ENCODE results near the gene CCAR1. TPM values are rescaled to one million over a fixed set of nuclear protein-coding genes. Genes with fewer than 3 reads are reported as not detected.
"Not testable (repeated sequence)": the region's sequence is repeated elsewhere in the genome, so short reads cannot be mapped to it uniquely, and the experiment has no call there.

CCAR1 gene
- total and polyA plus RNA-seq, 2 of the 13 experiments (the other 11 are each of a cell fraction or from before 2014, with no cell fraction given), result 74.5 to 81.6 TPM

GRCh38 chr10:68734349-68734748 is 13.3 kb downstream of the CCAR1 start:
- no TSS peak for BruUV-seq (replicated peaks)
- H2AFZ ChIP-seq (ENCODE audit: low read length), result no peak overlapping the region
- no peak for TF ChIP-seq NCOA2 (CRISPR knock-in tag; IDR thresholded peaks at IDR 0.05)
- no peak for TF ChIP-seq HDAC6 (IDR thresholded peaks at IDR 0.05; ENCODE audit: low read depth, low read length)
- TF ChIP-seq, protein P1, sequence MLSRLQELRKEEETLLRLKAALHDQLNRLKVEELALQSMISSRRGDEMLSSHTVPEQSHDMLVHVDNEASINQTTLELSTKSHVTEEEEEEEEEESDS (CRISPR knock-in tag; IDR thresholded peaks at IDR 0.05; ENCODE audit: borderline replicate concordance), result no peak
- DNase-seq (ENCODE audit: low spot score), result no peak
- H3K4me3 ChIP-seq (replicated peaks in 1 of 3; ENCODE audit: insufficient read depth in 1 of 3, low read depth in 2 of 3, low read length in 3 of 3), result no peak overlapping the region
- FAIRE-seq, result no peak
- H4K20me1 ChIP-seq (ENCODE audit: insufficient read depth, low read length), result no peaks in the 10 kb centered on the region
- peaks cover 10% of the 10 kb centered on the region for H3K79me2 ChIP-seq (ENCODE audit: insufficient read depth, low read length)
- no peak overlapping the region for H3K9ac ChIP-seq (ENCODE audit: insufficient read depth, low read depth, low read length)
- H3K4me1 ChIP-seq (ENCODE audit: insufficient read depth, low read length), result peaks cover 24% of the 10 kb centered on the region
- WGBS (ENCODE audit: low lambda C conversion rate), result 97% methylated on average over 7 of the region's 7 CpGs
- no peak for ATAC-seq
- ChIA-PET POLR2A (no interaction called here), CTCF (ENCODE audit: low intra/inter-chr PET ratio, low total read pairs) (no interaction called here)
- intact Hi-C loops (cut with micrococcal nuclease; ENCODE audit: unreplicated experiment), result no loop called here
- no peak overlapping the region for H3K27ac ChIP-seq (ENCODE audit: extremely low read length, insufficient read depth, low read length)
- H3K36me3 ChIP-seq (replicated peaks in 1 of 2; ENCODE audit: control insufficient read depth in 1 of 2, insufficient read depth in 2 of 2, low read length in 2 of 2), result peaks cover 19 to 69% of the 10 kb centered on the region in 2 experiments
- H3K27me3 ChIP-seq (ENCODE audit: control insufficient read depth in 1 of 2, insufficient read depth in 2 of 2, low read length in 2 of 2), result no peaks in the 10 kb centered on the region
- no peaks in the 10 kb centered on the region for H3K9me3 ChIP-seq (ENCODE audit: low read length)
- no peak overlapping the region for H3K4me2 ChIP-seq (ENCODE audit: low read depth, low read length)
- in situ Hi-C loops (cut with HindIII; ENCODE audit: extremely low pct_ligation_motif_present, low pct_unique_long_range_greater_than_20kb), result no loop called here

GRCh38 chr10:68735119-68735518 is 14.1 kb downstream of the CCAR1 start:
- CTCF ChIA-PET (ENCODE audit: low intra/inter-chr PET ratio, low total read pairs), result no interaction called here
- in situ Hi-C loops (cut with HindIII; ENCODE audit: extremely low pct_ligation_motif_present, low pct_unique_long_range_greater_than_20kb) (no loop called here), intact Hi-C loops (cut with micrococcal nuclease; ENCODE audit: unreplicated experiment) (no loop called here)
- Histone ChIP-seq H3K9me3 (ENCODE audit: low read length) (no peaks in the 10 kb centered on the region), H3K4me3 (replicated peaks in 1 of 3; ENCODE audit: insufficient read depth in 1 of 3, low read depth in 2 of 3, low read length in 3 of 3) (no peak overlapping the region), H2AFZ (ENCODE audit: low read length) (no peak overlapping the region), H3K27ac (ENCODE audit: extremely low read length, insufficient read depth, low read length) (peak overlapping the region; percentile 3), H3K4me2 (ENCODE audit: low read depth, low read length) (no peak overlapping the region), H3K9ac (ENCODE audit: insufficient read depth, low read depth, low read length) (no peak overlapping the region), H3K36me3 (replicated peaks in 1 of 2; ENCODE audit: control insufficient read depth in 1 of 2, insufficient read depth in 2 of 2, low read length in 2 of 2) (peaks cover 19 to 73% of the 10 kb centered on the region in 2 experiments), H3K79me2 (ENCODE audit: insufficient read depth, low read length) (peaks cover 10% of the 10 kb centered on the region), H3K27me3 (ENCODE audit: control insufficient read depth in 1 of 2, insufficient read depth in 2 of 2, low read length in 2 of 2) (no peaks in the 10 kb centered on the region), H3K4me1 (ENCODE audit: insufficient read depth, low read length) (peaks cover 24% of the 10 kb centered on the region), H4K20me1 (ENCODE audit: insufficient read depth, low read length) (no peaks in the 10 kb centered on the region)
- WGBS (ENCODE audit: low lambda C conversion rate), result 79% methylated on average over 5 of the region's 6 CpGs
- no peak for DNase-seq (ENCODE audit: low spot score)
- no TSS peak for BruUV-seq (replicated peaks)
- ATAC-seq, result no peak
- POLR2A ChIA-PET, result no interaction called here
- no peak for TF ChIP-seq ZNF20 (CRISPR knock-in tag; IDR thresholded peaks at IDR 0.05)
- TF ChIP-seq E2F2 (CRISPR knock-in tag; IDR thresholded peaks at IDR 0.05; ENCODE audit: borderline replicate concordance), result no peak
- peak; percentile 24; the same call in 1 of the 2 replicates for TF ChIP-seq CEBPG (CRISPR knock-in tag; IDR thresholded peaks at IDR 0.05)
- peak; percentile 59; the same call in 1 of the 2 replicates for TF ChIP-seq CEBPB (IDR thresholded peaks at IDR 0.05; ENCODE audit: borderline replicate concordance, low read depth, low read length)
- no peak for TF ChIP-seq BRCA1 (CRISPR knock-in tag; IDR thresholded peaks at IDR 0.05)
- FAIRE-seq, result no peak

GRCh38 chr10:68735739-68736138 is 14.7 kb downstream of the CCAR1 start:
- POLR2A ChIA-PET; CTCF ChIA-PET (ENCODE audit: low intra/inter-chr PET ratio, low total read pairs); FAIRE-seq: not testable (repeated sequence)

More at GRCh38 chr10:68735739-68736138, 14.7 kb downstream of the CCAR1 start:
- Histone ChIP-seq H3K79me2 (ENCODE audit: insufficient read depth, low read length) (peaks cover 10% of the 10 kb centered on the region), H3K36me3 (replicated peaks in 1 of 2; ENCODE audit: control insufficient read depth in 1 of 2, insufficient read depth in 2 of 2, low read length in 2 of 2) (peaks cover 17 to 70% of the 10 kb centered on the region in 2 experiments), H3K4me1 (ENCODE audit: insufficient read depth, low read length) (peaks cover 24% of the 10 kb centered on the region)
- H3K4me3 ChIP-seq (replicated peaks in 1 of 3; ENCODE audit: insufficient read depth in 1 of 3, low read depth in 2 of 3, low read length in 3 of 3); H3K9me3 ChIP-seq (ENCODE audit: low read length); ATAC-seq; H3K27me3 ChIP-seq (ENCODE audit: control insufficient read depth in 1 of 2, insufficient read depth in 2 of 2, low read length in 2 of 2); H3K9ac ChIP-seq (ENCODE audit: insufficient read depth, low read depth, low read length); BruUV-seq (replicated peaks); H3K27ac ChIP-seq (ENCODE audit: extremely low read length, insufficient read depth, low read length); H3K4me2 ChIP-seq (ENCODE audit: low read depth, low read length); H2AFZ ChIP-seq (ENCODE audit: low read length); DNase-seq (ENCODE audit: low spot score); in situ Hi-C loops (cut with HindIII; ENCODE audit: extremely low pct_ligation_motif_present, low pct_unique_long_range_greater_than_20kb); H4K20me1 ChIP-seq (ENCODE audit: insufficient read depth, low read length); intact Hi-C loops (cut with micrococcal nuclease; ENCODE audit: unreplicated experiment): not testable (repeated sequence)
- WGBS (ENCODE audit: low lambda C conversion rate), result 93% methylated on average over 6 of the region's 7 CpGs

Measured in HepG2 (cell line).